Smooth muscle cell (in vitro differentiated cells): ENCODE measurements around the gene SFRP5. TPM values are rescaled to one million over a fixed set of nuclear protein-coding genes. Genes with fewer than 3 reads are reported as not detected.

Source experiments
- DNase-seq: peaks from one replicate; lab custom pipeline; 2025; ENCODE audit not compliant: unreplicated experiment; lab: John Stamatoyannopoulos, UW
- H2AFZ ChIP-seq: fragments of 200-600 bp; sonication (generic); 2 replicates; pipeline ENCODE4 v1.6.0; 2016; ENCODE audit warnings: antibody characterized with exemption, low read depth, mild to moderate bottlenecking
- H3F3A ChIP-seq: fragments of 200-600 bp; sonication (generic); 2 replicates; pipeline ENCODE4 v1.6.0; 2017; ENCODE audit warnings: antibody characterized with exemption, low read depth
- H3K27ac ChIP-seq: fragments of 200-600 bp; sonication (generic); 2 replicates; pipeline ENCODE4 v1.5.1; 2016; ENCODE audit warnings: low read depth, mild to moderate bottlenecking
- H3K27me3 ChIP-seq: fragments of 200-600 bp; sonication (generic); 2 replicates; pipeline ENCODE4 v1.6.1; 2016; ENCODE audit warnings: low read depth, mild to moderate bottlenecking
- H3K36me3 ChIP-seq: fragments of 200-600 bp; sonication (generic); 2 replicates; pipeline ENCODE4 v1.5.1; 2016; ENCODE audit warnings: low read depth
- H3K4me1 ChIP-seq: fragments of 200-600 bp; sonication (generic); 2 replicates; pipeline ENCODE4 v1.5.1; 2016; ENCODE audit warnings: low read depth
- H3K4me2 ChIP-seq: fragments of 200-600 bp; sonication (generic); 2 replicates; pipeline ENCODE4 v1.6.0; 2016; ENCODE audit warnings: mild to moderate bottlenecking
- H3K4me3 ChIP-seq: fragments of 200-600 bp; sonication (generic); 2 replicates; pipeline ENCODE4 v1.5.1; 2016; ENCODE audit warnings: mild to moderate bottlenecking
- H3K79me2 ChIP-seq: fragments of 200-600 bp; sonication (generic); 2 replicates; pipeline ENCODE4 v1.6.0; 2016; ENCODE audit warnings: low read depth, mild to moderate bottlenecking
- H3K9ac ChIP-seq: fragments of 200-600 bp; sonication (generic); 2 replicates; pipeline ENCODE4 v1.6.0; 2016; ENCODE audit warnings: low read depth
- H3K9me3 ChIP-seq: fragments of 200-600 bp; sonication (generic); replicated peaks from 2 replicates; pipeline ENCODE4 v1.5.1; 2016; ENCODE audit warnings: low read depth
- H4K20me1 ChIP-seq: fragments of 200-600 bp; sonication (generic); 2 replicates; pipeline ENCODE4 v1.6.0; 2016; ENCODE audit warnings: low read depth
- CTCF ChIP-seq: fragments of 200-600 bp; sonication (generic); IDR thresholded peaks from 2 replicates; pipeline ENCODE4 v1.5.1; 2017; ENCODE audit warnings: borderline replicate concordance, mild to moderate bottlenecking, antibody characterized with exemption; ENCODE audit not compliant: insufficient read depth, poor library complexity, severe bottlenecking
- WGBS: methylation state at CpG from one replicate; pipeline ENCODE4 v1.1.7; 2016; ENCODE audit warnings: low lambda C conversion rate; 5-methylcytosine and 5-hydroxymethylcytosine counted together
- polyA plus RNA-seq: library from polyadenylated mRNA; unstranded; fragments of >200 nt; fragmentation: Nextera tagmentation; extraction: Ambion mirVana; gene quantifications from 2 replicates; pipeline ENCODE4 v1.2.1, GENCODE V29; 2016
- total RNA-seq: library from RNA; depleted of rRNA; stranded (reverse); fragments of >200 nt; gene quantifications from 2 replicates; pipeline ENCODE4 v1.2.3, GENCODE V29; 2014

Gene SFRP5
- total and polyA plus RNA-seq, 2 experiments from 2014 or later: 0.11 TPM; not detected in 1

- H3K4me3 ChIP-seq: no peak overlapping the region
- H3K4me1 ChIP-seq: no peaks in the 10 kb centered on the region
- H3K9me3 ChIP-seq: no peaks in the 10 kb centered on the region
- H3K79me2 ChIP-seq: no peaks in the 10 kb centered on the region
- H2AFZ ChIP-seq: no peak overlapping the region
- no peak overlapping the region for H3K9ac ChIP-seq
- H3K36me3 ChIP-seq: no peaks in the 10 kb centered on the region
- peaks cover 8% of the 10 kb centered on the region for H3K27me3 ChIP-seq
- H3K4me2 ChIP-seq: no peak overlapping the region
- TF ChIP-seq CTCF: no peak
- H3F3A ChIP-seq: no peaks in the 10 kb centered on the region
- H3K27ac ChIP-seq: no peak overlapping the region
- no peak for DNase-seq
- no peaks in the 10 kb centered on the region for H4K20me1 ChIP-seq
- WGBS: 85% methylated on average over 4 of the region's 4 CpGs
Measured at GRCh38 chr10:97816609-97817008, 44.8 kb upstream of the SFRP5 start.

- Histone ChIP-seq H3F3A (no peaks in the 10 kb centered on the region), H3K9me3 (no peaks in the 10 kb centered on the region), H3K36me3 (no peaks in the 10 kb centered on the region), H3K79me2 (no peaks in the 10 kb centered on the region), H3K27ac (no peak overlapping the region), H3K4me2 (no peak overlapping the region), H3K4me3 (no peak overlapping the region), H4K20me1 (no peaks in the 10 kb centered on the region), H3K9ac (no peak overlapping the region), H3K27me3 (no peaks in the 10 kb centered on the region), H3K4me1 (no peaks in the 10 kb centered on the region), H2AFZ (no peak overlapping the region)
- no peak for DNase-seq
- no peak for TF ChIP-seq CTCF
- WGBS: 92% methylated on average over 5 of the region's 5 CpGs
Measured at GRCh38 chr10:97814996-97815395, 43.2 kb upstream of the SFRP5 start.

- H4K20me1 ChIP-seq: no peaks in the 10 kb centered on the region
- no peaks in the 10 kb centered on the region for H3K79me2 ChIP-seq
- H3K9ac ChIP-seq: no peak overlapping the region
- H3F3A ChIP-seq: no peaks in the 10 kb centered on the region
- H3K4me2 ChIP-seq: no peak overlapping the region
- no peaks in the 10 kb centered on the region for H3K9me3 ChIP-seq
- H3K27me3 ChIP-seq: no peaks in the 10 kb centered on the region
- 59% methylated on average over 3 of the region's 3 CpGs for WGBS
- no peak overlapping the region for H3K4me3 ChIP-seq
- H3K27ac ChIP-seq: no peak overlapping the region
- H2AFZ ChIP-seq: no peak overlapping the region
- no peak for DNase-seq
- no peak for TF ChIP-seq CTCF
- no peaks in the 10 kb centered on the region for H3K36me3 ChIP-seq
- no peaks in the 10 kb centered on the region for H3K4me1 ChIP-seq
Measured at GRCh38 chr10:97813311-97813710, 41.5 kb upstream of the SFRP5 start.

GRCh38 chr10:97812696-97813095 is 40.9 kb upstream of the SFRP5 start:
- H3F3A ChIP-seq: no peaks in the 10 kb centered on the region
- no peaks in the 10 kb centered on the region for H3K79me2 ChIP-seq
- 75% methylated on average over 8 of the region's 8 CpGs for WGBS
- no peak overlapping the region for H3K4me3 ChIP-seq
- H3K36me3 ChIP-seq: no peaks in the 10 kb centered on the region
- H4K20me1 ChIP-seq: no peaks in the 10 kb centered on the region
- TF ChIP-seq CTCF: no peak
- no peak for DNase-seq
- no peak overlapping the region for H3K9ac ChIP-seq
- H3K4me2 ChIP-seq: no peak overlapping the region
- H2AFZ ChIP-seq: no peak overlapping the region
- H3K27me3 ChIP-seq: no peaks in the 10 kb centered on the region
- H3K9me3 ChIP-seq: no peaks in the 10 kb centered on the region
- no peaks in the 10 kb centered on the region for H3K4me1 ChIP-seq
- no peak overlapping the region for H3K27ac ChIP-seq
